ENCODE measurements around the gene POLR1G.

- TF ChIP-seq GATA3 (IDR thresholded peaks at IDR 0.05; ENCODE audit: low read depth, low read length) = no peak
- TF ChIP-seq GATA2 (IDR thresholded peaks at IDR 0.05; ENCODE audit: low read depth, low read length) = no peak
These were observed 43.5 kb downstream of the POLR1G start for GRCh38 chr19:45450012-45450333.

All from SH-SY5Y (cell line).